GM23338 (cell line): Measurements from ENCODE around the gene AMFR. TPM values are rescaled to one million over a fixed set of nuclear protein-coding genes. Genes with fewer than 3 reads are reported as not detected.

Experiments used
- ATAC-seq: fragments of 200-7000 bp; cut with Tn5 transposase; 3 replicates; pipeline ENCODE4 v1.9.1; 2020
- DNase-seq: peaks from one replicate; pipeline ENCODE4 v3.0.0-alpha.2; 2015; ENCODE audit warnings: low spot score
- H2AFZ ChIP-seq: fragments of 200-600 bp; sonication (generic); 2 replicates; pipeline ENCODE4 v1.8.0; 2016; ENCODE audit warnings: antibody characterized with exemption, mild to moderate bottlenecking, moderate library complexity
- H3F3A ChIP-seq: fragments of 200-600 bp; sonication (generic); replicated peaks from 2 replicates; pipeline ENCODE4 v1.8.0; 2017; ENCODE audit warnings: antibody characterized with exemption, mixed run types, low read depth
- H3K27ac ChIP-seq: fragments of 200-600 bp; sonication (generic); 2 replicates; pipeline ENCODE4 v1.6.1; 2016; ENCODE audit warnings: low read depth
- H3K27me3 ChIP-seq: fragments of 200-600 bp; sonication (generic); 2 replicates; pipeline ENCODE4 v1.8.0; 2016; ENCODE audit warnings: mild to moderate bottlenecking, mixed run types, moderate library complexity; ENCODE audit not compliant: insufficient read depth
- H3K36me3 ChIP-seq: fragments of 200-600 bp; sonication (generic); 2 replicates; pipeline ENCODE4 v1.8.0; 2016; ENCODE audit warnings: mild to moderate bottlenecking; ENCODE audit not compliant: insufficient read depth
- H3K4me1 ChIP-seq: fragments of 200-600 bp; sonication (generic); 2 replicates; pipeline ENCODE4 v1.8.0; 2016; ENCODE audit warnings: mild to moderate bottlenecking, moderate library complexity; ENCODE audit not compliant: insufficient read depth
- H3K4me2 ChIP-seq: fragments of 200-600 bp; sonication (generic); 2 replicates; pipeline ENCODE4 v1.7.1; 2017; ENCODE audit warnings: mixed run types
- H3K4me3 ChIP-seq: fragments of 200-600 bp; sonication (generic); 2 replicates; pipeline ENCODE4 v1.6.1; 2016; ENCODE audit warnings: mixed run types
- H3K79me2 ChIP-seq: fragments of 200-600 bp; sonication (generic); replicated peaks from 2 replicates; pipeline ENCODE4 v1.8.0; 2017; ENCODE audit warnings: mild to moderate bottlenecking; ENCODE audit not compliant: insufficient read depth
- H3K9me2 ChIP-seq: fragments of 200-600 bp; sonication (generic); 2 replicates; pipeline ENCODE4 v1.8.0; 2017; ENCODE audit not compliant: insufficient read depth
- H4K20me1 ChIP-seq: fragments of 200-600 bp; sonication (generic); replicated peaks from 2 replicates; pipeline ENCODE4 v1.8.0; 2017; ENCODE audit warnings: mild to moderate bottlenecking; ENCODE audit not compliant: insufficient read depth
- H3K27ac Mint-ChIP-seq: 2 replicates; pipeline ENCODE4 v1.8.0; 2020; ENCODE audit warnings: inconsistent platforms, mild to moderate bottlenecking, moderate library complexity, mixed read lengths
- H3K27me3 Mint-ChIP-seq: 3 replicates; pipeline ENCODE4 v1.8.0; 2022; ENCODE audit warnings: low read depth, mild to moderate bottlenecking, moderate library complexity, mixed read lengths, inconsistent platforms; ENCODE audit not compliant: insufficient read depth, poor library complexity
- H3K36me3 Mint-ChIP-seq: 3 replicates; pipeline ENCODE4 v1.8.0; 2021; ENCODE audit warnings: low read depth, mild to moderate bottlenecking, inconsistent platforms, moderate library complexity, mixed read lengths
- H3K4me1 Mint-ChIP-seq: 3 replicates; pipeline ENCODE4 v1.8.0; 2020; ENCODE audit warnings: mild to moderate bottlenecking, inconsistent platforms, mixed read lengths
- H3K4me3 Mint-ChIP-seq: 3 replicates; pipeline ENCODE4 v1.8.0; 2021; ENCODE audit warnings: moderate library complexity, mild to moderate bottlenecking, inconsistent platforms, mixed read lengths
- H3K9me3 Mint-ChIP-seq: 3 replicates; pipeline ENCODE4 v1.8.0; 2020; ENCODE audit warnings: moderate library complexity, mild to moderate bottlenecking, inconsistent platforms, mixed read lengths
- CREB1 ChIP-seq: fragments of 250-450 bp; sonication (Bioruptor Pico); IDR thresholded peaks from 2 replicates; pipeline ENCODE4 v1.5.0; 2020; ENCODE audit warnings: low read depth, mild to moderate bottlenecking, moderate library complexity
- CTCF ChIP-seq, 2 experiments: fragments of 200-600 bp in 1 of 2; sonication (generic) in 1 of 2; conservative IDR thresholded peaks; 2 replicates each; pipeline versions ENCODE4 v1.5.1 to v1.6.1; 2016 to 2017; ENCODE audit warnings: antibody characterized with exemption in 2 of 2, low read depth in 2 of 2, mild to moderate bottlenecking in 2 of 2, moderate library complexity in 1 of 2
- ETS1 ChIP-seq: IDR thresholded peaks from 2 replicates; pipeline ENCODE4 v1.6.1; 2016; ENCODE audit warnings: antibody characterized with exemption
- EZH2 ChIP-seq: fragments of 200-600 bp; sonication (generic); IDR thresholded peaks from one replicate; pipeline ENCODE4 v1.8.0; 2017; ENCODE audit warnings: antibody characterized with exemption, mild to moderate bottlenecking, low read depth; ENCODE audit not compliant: unreplicated experiment
- EZH2phosphoT487 ChIP-seq: fragments of 200-600 bp; sonication (generic); IDR thresholded peaks from one replicate; pipeline ENCODE4 v1.8.1; 2018; ENCODE audit warnings: antibody characterized with exemption; ENCODE audit not compliant: unreplicated experiment
- JUNB ChIP-seq: IDR thresholded peaks from one replicate; pipeline ENCODE4 v1.6.1; 2016; ENCODE audit warnings: antibody characterized with exemption; ENCODE audit not compliant: unreplicated experiment
- NANOG ChIP-seq: IDR thresholded peaks from 2 replicates; pipeline ENCODE4 v1.6.1; 2016; ENCODE audit warnings: antibody characterized with exemption, borderline replicate concordance
- STAT1 ChIP-seq: IDR thresholded peaks from one replicate; pipeline ENCODE4 v1.6.1; 2016; ENCODE audit warnings: antibody characterized with exemption; ENCODE audit not compliant: unreplicated experiment
- ZNF114 ChIP-seq: fragments of 250-450 bp; sonication (Bioruptor Pico); IDR thresholded peaks from 2 replicates; pipeline ENCODE4 v1.5.0; 2020; ENCODE audit warnings: mild to moderate bottlenecking, moderate library complexity
- ZNF331 ChIP-seq: fragments of 250-450 bp; sonication (Bioruptor Pico); IDR thresholded peaks from 2 replicates; pipeline ENCODE4 v1.5.0; 2020; ENCODE audit warnings: low read depth, mild to moderate bottlenecking, moderate library complexity
- ZNF462 ChIP-seq: fragments of 250-450 bp; sonication (Bioruptor Pico); IDR thresholded peaks from 2 replicates; pipeline ENCODE4 v1.5.0; 2020; ENCODE audit warnings: mild to moderate bottlenecking, moderate library complexity
- polyA plus RNA-seq: library from polyadenylated mRNA; unstranded; fragments of >200 nt; fragmentation: Nextera tagmentation; extraction: Ambion mirVana; gene quantifications from 2 replicates; pipeline ENCODE4 v1.2.1, GENCODE V29; 2016
- total RNA-seq: library from RNA; depleted of rRNA; stranded (reverse); fragments of >200 nt; shearing (Covaris generic); gene quantifications from 2 replicates; pipeline ENCODE4 v1.2.3, GENCODE V29; 2014
- TF ChIP-seq, protein P1 (sequence below): IDR thresholded peaks from one replicate; pipeline ENCODE4 v1.6.1; 2018; ENCODE audit warnings: antibody characterized with exemption; ENCODE audit not compliant: unreplicated experiment

The AMFR gene
- total and polyA plus RNA-seq, 2 experiments from 2014 or later, result 9.0 to 41.1 TPM

DNA sequence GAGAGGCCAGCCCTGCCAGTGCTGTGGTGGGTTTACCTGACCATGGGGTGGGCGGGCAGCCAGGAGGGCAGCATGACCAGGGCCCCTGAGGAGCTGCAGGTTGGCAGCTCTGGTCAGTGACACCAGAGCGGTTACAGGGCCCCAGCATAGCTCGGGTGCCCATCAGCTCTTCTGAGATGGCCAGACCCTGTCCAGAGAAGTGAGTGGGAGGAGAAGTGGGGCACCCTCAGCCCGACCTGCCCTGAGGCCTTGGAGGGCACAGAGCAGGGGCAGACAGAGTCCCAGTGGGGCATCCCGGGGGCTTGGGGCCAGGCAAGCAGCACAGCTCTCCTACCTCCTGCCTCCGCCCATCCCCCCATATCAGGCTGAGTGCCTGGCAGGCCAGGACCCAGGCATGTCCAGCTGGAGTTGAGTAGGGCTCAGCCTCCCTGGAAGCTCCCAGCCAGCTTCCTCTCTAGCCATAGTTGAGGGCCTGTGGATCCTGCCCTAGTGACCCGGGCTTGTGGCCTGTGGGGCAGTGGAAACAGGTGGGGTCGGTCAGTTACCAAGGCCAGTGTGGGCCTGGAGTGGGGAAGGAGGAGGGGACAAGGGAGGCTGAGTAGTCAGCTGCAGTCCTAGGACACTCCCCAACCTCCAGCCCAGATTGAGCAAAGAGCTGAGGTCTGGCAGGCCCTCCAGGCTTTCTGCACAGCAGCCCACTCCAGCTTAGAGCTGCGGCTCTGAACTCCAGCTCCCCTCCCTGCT is 83.5 kb downstream of the AMFR start (continued):
- TF ChIP-seq EZH2phosphoT487, result no peak
- no peak for TF ChIP-seq CTCF (conservative IDR thresholded peaks at IDR 0.05; ENCODE audit: low read depth in 2 of 2)
- no peak for TF ChIP-seq NANOG
- TF ChIP-seq ETS1, result no peak
- TF ChIP-seq CREB1 (CRISPR knock-in tag), result no peak
- TF ChIP-seq ZNF114 (CRISPR knock-in tag), result no peak
- TF ChIP-seq ZNF331, result no peak
- no peak for TF ChIP-seq EZH2
- TF ChIP-seq JUNB, result no peak
- TF ChIP-seq, protein P1, sequence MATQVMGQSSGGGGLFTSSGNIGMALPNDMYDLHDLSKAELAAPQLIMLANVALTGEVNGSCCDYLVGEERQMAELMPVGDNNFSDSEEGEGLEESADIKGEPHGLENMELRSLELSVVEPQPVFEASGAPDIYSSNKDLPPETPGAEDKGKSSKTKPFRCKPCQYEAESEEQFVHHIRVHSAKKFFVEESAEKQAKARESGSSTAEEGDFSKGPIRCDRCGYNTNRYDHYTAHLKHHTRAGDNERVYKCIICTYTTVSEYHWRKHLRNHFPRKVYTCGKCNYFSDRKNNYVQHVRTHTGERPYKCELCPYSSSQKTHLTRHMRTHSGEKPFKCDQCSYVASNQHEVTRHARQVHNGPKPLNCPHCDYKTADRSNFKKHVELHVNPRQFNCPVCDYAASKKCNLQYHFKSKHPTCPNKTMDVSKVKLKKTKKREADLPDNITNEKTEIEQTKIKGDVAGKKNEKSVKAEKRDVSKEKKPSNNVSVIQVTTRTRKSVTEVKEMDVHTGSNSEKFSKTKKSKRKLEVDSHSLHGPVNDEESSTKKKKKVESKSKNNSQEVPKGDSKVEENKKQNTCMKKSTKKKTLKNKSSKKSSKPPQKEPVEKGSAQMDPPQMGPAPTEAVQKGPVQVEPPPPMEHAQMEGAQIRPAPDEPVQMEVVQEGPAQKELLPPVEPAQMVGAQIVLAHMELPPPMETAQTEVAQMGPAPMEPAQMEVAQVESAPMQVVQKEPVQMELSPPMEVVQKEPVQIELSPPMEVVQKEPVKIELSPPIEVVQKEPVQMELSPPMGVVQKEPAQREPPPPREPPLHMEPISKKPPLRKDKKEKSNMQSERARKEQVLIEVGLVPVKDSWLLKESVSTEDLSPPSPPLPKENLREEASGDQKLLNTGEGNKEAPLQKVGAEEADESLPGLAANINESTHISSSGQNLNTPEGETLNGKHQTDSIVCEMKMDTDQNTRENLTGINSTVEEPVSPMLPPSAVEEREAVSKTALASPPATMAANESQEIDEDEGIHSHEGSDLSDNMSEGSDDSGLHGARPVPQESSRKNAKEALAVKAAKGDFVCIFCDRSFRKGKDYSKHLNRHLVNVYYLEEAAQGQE, result no peak
- no peak for TF ChIP-seq STAT1

GRCh38 chr16:56340864-56341365 is 84.4 kb downstream of the AMFR start:
- Histone ChIP-seq H3K4me3 (no peak overlapping the region), H3K36me3 (no peaks in the 10 kb centered on the region), H3K4me2 (no peak overlapping the region), H3K27ac (no peak overlapping the region), H3K27me3 (no peaks in the 10 kb centered on the region), H4K20me1 (no peaks in the 10 kb centered on the region), H3K9me2 (no peaks in the 10 kb centered on the region), H3K79me2 (no peaks in the 10 kb centered on the region), H2AFZ (no peak overlapping the region), H3K4me1 (no peaks in the 10 kb centered on the region), H3F3A (no peaks in the 10 kb centered on the region)
- ATAC-seq (no peak), DNase-seq (no peak)
- H3K36me3 Mint-ChIP-seq, result peaks cover 3% of the 10 kb centered on the region; the same call in 2 of the 3 replicates
- no peak overlapping the region for H3K27ac Mint-ChIP-seq
- no peaks in the 10 kb centered on the region for H3K9me3 Mint-ChIP-seq
- H3K27me3 Mint-ChIP-seq, result peaks cover 9% of the 10 kb centered on the region
- no peaks in the 10 kb centered on the region for H3K4me1 Mint-ChIP-seq
- no peak overlapping the region for H3K4me3 Mint-ChIP-seq
- TF ChIP-seq ZNF462 (CRISPR knock-in tag) (no peak), JUNB (no peak), EZH2phosphoT487 (no peak), ZNF331 (no peak), EZH2 (no peak)
